Measurements from ENCODE around the gene RPL3.

Gene RPL3

DNA sequence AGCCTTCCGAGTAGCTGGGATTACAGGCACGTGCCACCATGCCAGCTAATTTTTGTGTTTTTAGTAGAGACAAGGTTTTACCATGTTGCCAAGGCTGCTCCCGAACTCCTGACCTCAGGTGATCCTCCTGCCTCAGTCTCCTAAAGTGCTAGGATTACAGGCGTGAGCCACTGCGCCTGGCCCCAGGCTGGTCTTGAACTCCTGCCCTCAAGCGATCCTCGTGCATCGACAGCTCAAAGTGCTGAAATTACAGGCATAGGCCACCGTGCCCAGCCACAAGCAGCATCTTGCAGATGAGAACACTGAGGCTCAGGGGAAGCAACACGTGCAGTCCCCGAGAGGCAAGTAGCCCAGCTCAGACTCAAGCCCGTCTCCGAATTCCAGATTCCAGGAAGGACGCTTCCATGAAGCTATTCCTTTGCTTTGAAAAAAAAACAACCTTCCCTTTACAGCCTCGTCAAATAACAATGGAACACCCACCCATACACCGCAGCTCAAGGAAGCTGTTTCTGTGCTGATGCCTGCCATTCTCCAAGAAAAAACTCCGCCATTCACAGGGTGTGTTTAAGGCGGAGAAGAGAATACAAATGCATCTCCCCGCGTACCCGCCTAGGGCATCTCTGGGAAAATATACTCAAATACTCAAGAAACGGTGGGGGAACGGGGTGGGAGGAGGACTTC lies 40.1 kb downstream of the RPL3 start:
- no peak for DNase-seq

GRCh38 chr22:39278040-39278439 lies 41.4 kb downstream of the RPL3 start:
- no peak for DNase-seq

- DNase-seq = peak; percentile 13
Measured at GRCh38 chr22:39277142-39277607, 42.2 kb downstream of the RPL3 start.

- no peak for DNase-seq
Measured at GRCh38 chr22:39276440-39277141, 42.8 kb downstream of the RPL3 start.

DNA sequence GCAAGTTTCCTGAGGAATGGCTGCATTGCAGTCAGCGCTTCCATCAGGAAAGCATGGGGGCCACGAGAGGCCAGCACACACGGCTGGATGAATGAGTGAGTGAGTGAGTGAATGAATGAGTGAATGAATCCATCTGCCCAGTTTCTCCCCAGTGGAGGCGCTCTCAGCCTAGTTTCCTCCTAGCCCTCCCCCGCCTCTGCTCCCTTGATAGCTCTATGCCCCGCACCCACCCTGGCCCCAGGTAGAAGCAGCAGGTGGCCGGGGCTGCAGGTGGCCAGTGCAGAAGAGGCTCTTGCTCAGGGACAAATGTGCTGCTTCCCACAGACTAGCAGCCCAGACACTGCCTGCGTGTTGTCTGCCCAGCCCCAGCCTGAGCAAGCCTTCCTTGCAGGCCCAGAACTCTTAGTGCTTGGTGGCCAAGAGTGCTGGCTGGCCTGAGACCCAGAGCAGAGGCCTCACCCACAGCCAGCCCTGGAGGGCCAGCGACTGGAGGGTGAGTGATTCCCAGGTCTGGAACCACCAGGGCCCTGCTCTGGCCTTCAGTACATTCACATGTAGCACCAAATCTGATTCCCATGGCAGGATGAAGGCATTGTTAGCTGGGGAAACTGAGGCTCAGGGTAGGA lies 43.5 kb downstream of the RPL3 start:
- no peak for DNase-seq

GRCh38 chr22:39273950-39274887 lies 45.2 kb downstream of the RPL3 start:
- DNase-seq = no peak

DNA sequence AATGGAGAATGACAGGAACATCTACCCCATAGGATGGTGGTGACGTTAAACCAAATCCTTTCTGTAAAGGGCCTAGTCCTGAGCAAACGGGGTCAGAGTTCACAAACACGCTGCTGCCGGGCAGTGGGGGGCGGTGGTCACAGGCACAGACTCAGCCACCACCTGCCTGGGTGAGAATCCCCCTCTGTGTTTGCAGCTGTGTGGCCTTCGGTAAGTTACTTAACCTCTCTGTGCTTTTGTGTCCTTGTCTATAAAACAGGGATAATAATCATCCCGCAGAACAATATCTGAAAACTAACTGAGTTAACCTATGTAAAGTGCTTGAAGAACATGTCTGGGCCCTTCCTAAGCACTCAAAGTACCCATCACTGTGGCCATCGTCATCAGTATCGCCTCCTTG lies 48.6 kb downstream of the RPL3 start:
- no peak for DNase-seq

- DNase-seq = no peak
Measured at GRCh38 chr22:39270280-39270679, 49.1 kb downstream of the RPL3 start.

DNA sequence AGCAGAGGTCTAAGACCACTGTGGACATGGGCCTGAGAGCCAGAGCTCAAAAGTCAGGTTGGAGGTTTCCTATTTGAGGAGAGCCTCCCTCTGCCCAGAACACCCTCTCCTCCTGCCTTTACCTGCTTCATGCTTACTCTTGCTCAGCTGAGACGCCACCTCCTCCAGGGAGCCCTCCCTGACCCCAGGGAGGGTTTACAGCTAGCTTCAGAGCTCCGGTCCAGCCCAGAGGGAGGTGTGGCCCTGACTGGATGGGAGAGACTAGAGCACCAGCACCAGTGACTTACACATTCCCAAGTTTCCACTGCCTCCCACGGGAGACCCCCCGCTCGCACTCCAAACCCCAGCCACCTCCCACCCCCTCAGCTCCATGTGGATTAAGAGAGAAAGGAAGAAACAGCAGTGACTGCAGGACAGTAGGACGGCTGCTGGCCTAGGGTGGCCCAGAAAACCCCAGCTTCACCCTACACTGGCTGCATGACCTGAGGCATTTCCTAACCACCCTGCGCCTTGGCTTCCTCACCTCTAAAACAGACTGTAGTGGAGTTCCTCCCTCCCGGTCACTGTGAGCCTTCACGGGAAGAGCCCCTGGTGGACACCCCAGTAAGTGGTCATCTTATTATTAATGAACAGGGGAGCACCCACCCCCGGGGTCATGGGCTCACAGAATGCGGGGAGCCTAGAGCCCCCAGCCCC lies 50.2 kb downstream of the RPL3 start:
- DNase-seq = no peak

DNA sequence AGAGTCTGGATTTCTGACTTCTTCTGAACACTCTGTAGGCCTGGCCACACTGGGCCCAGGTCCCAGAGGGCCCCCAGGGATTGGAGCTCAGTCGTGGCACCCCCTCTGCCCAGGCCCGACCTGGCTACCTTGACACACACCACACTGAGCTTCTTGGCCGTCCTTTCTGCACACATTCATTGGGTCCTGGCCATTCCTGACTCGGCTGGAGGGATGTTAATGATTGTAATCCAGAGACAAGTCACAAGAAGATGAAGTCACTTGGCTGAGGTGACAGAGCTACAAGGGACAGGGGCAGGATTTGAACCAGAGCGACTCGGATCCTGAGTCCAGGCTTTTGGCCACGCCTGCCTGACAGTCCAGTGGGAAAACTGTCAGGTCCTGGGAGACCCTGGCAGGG lies 50.8 kb downstream of the RPL3 start:
- DNase-seq = no peak

- no peak for DNase-seq
Measured at GRCh38 chr22:39267974-39268373, 51.4 kb downstream of the RPL3 start.

DNA sequence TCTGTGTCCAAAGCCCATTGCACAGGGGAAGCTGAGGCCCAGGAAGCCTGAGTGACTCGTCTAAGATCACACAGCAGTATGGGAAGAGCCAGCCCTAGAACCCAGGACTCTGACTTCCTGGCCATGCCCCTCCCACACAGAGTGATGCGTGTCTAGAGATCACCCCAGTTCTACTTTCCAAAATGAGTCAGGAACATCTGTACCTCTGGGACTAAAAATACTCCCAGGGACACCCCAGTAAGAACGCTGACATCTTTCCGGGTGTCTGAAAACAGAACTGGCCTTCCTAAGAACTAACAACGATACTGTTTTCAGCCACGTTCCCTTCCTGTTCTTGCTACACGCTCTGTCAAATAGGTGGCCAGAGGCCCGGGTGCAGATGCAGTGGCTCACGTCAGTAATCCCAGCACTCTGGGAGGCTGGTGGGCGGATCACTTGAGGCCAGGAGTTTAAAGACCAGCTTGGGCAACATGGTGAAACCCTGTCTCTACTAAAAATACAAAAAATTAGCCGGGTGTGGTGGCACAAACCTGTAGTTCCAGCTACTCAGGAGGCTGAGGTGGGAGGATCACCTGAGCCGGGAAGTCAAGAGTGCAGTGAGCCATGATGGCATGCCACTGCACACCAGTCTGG lies 52.9 kb downstream of the RPL3 start:
- DNase-seq = peak; percentile 32

DNA sequence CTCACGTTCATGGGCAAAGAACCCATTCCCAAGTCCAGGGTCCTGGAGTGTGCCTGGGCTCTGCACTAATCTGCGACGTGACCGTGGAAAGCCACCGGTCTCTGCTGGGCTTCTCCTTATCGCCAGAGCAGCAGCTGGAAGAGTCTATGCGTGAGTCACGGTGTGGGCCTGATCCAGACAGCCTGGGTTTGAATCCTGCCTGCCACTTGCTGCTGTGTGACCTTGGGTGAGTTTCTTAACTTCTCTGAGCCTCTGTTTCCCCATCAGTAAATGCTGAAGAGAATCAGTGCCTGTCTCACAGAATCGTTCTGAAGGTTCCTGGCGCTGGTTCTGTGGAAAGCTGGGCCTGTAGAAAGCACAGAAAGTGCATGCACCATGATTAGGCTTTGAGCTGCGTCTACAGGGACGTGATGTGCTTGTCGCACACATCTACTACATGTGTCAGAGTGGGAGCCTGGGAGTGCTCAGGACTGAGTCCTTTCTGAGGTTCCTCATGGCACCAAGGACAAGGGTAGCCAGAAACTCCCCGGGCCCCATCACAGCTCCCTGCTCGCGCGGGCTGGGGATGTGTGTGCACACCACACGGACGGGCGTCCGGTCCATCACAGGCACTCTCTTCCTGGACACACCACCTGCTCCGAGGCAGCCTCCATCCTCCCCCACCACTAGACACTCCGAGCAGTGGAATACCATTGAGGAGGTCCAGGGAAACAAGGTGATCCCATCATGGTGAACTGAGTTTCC lies 54.1 kb downstream of the RPL3 start:
- DNase-seq = no peak

- peak; percentile 59 for DNase-seq
Measured at GRCh38 chr22:39264349-39265038, 54.9 kb downstream of the RPL3 start.

DNA sequence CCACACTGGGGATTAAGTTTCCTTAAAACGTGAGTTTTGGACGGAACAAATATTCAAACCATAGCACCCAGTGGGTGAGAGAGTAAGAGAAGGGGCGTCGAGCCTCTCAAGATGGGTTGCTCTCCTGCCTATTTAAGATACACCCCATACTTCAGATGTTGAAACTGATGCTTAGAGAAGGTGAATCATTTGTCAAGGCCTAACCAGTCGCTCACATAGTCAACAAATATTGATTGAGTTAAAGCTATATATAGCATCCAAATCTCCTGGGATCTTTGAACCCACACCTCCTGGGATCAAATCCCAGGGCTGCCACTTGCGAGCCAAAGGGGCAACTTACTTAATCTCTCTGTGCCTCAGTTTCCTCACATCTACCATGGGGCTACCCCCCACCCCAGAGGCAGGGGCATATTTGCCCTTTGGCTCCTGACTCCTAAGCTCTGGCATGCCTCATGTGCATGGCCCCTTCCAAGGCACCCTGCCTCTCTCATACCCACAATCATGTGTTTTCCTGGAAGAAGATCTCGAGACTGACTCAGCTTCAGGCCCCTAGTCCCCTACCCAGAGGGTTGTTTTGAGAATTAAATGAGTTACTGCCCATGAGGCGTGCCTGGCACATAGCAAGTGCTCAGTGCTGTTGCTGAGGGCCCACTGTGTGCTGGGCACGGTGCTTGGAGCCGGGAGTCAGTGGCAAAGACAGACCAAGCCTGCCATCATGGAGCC lies 55.6 kb downstream of the RPL3 start:
- DNase-seq = no peak

Data from CD4-positive, alpha-beta T cell treated with Interferon gamma for 1 hour (primary cell).